GM18867 (cell line): ENCODE data around the gene TMEM174.

Experiments
- ATAC-seq: cut with Tn5 transposase; IDR thresholded peaks from one replicate; pipeline ENCODE4 v1.9.1; 2021; ENCODE audit warnings: mild to moderate bottlenecking, moderate library complexity; ENCODE audit not compliant: unreplicated experiment

TMEM174 gene

DNA sequence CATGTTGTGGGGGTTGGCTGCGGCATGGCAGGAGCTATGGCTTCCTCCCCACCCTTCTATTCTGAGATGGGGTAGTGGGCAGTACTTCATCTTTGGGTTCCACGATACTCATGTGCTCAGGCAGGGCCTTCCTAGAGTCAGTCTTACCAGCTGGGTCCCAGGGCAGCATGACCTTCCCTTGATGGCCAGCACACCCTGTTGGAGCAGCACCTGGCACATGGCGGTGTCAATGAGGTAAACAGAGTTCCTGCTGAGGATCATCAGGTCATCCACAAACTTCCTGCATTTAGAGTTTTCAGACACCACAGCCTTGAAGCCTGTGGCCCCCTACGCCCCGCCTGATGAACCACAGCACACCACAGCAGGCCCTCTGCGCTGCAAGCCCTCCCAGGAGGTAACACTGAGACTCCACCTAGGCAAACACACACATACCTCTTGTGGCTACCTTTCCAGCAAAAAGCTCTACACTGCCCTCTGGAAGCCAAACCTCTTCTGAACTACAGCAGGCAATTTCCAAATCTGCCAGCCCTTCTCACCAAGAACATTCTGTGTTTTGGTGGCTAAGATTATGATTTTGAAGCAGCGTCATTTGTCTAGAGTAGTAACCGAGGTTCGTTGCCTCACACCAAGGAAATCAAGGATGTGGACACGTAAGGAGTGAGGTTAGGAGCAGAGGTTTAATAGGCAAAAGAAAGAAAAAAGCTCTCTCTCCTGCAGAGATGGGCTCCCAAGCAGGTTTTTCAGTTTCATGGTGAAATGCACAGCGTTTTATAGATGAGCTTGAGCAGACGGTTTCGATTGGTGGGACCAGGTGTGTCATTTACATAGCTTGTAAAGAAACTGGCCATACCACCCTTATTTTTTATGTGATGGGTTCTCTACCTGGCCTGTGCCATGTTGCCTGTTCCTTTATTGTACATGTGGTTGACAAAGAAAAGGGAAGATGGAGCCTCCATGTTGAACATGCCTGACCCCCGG is 20.3 kb upstream of the TMEM174 start:
- ATAC-seq: no peak

- no peak for ATAC-seq
Measured at GRCh38 chr5:73153513-73153912, 19.5 kb upstream of the TMEM174 start.

DNA sequence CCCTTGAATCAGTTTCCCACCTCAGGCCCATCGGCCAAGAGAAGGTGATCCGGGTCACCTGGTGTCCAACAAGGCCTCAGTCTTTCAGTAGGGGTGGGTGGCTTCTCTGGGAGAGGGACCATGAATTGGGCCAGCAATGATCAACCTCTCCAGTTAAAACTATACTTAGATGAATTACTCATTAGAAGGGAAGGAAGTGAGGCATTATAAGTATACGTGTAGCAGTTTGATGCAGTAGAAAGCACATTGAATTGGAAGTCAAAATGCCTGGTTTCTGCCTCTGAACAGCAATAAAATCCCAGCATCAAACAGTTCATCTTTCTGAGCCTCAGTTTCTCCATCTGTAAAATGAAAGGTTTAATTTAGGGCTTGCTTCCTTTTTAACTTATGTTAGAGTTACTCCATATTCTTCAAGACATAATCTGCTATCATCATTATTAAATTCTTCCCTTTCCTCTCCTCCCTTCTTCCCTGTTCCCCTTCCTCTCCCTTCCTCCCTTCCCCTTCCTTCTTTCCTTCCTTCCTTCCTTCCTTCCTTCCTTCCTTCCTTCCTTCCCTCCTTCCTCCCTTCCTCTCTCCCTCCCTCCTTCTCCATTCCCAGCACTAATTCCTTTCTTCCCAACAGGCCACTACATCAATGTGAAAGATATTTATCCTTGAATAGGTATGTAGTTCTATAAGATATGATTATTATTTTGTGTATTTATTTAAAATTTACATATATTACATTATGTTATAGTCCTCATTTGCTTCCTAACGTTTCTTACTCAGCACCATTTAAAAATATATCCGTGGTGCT is 18.6 kb upstream of the TMEM174 start:
- no peak for ATAC-seq

DNA sequence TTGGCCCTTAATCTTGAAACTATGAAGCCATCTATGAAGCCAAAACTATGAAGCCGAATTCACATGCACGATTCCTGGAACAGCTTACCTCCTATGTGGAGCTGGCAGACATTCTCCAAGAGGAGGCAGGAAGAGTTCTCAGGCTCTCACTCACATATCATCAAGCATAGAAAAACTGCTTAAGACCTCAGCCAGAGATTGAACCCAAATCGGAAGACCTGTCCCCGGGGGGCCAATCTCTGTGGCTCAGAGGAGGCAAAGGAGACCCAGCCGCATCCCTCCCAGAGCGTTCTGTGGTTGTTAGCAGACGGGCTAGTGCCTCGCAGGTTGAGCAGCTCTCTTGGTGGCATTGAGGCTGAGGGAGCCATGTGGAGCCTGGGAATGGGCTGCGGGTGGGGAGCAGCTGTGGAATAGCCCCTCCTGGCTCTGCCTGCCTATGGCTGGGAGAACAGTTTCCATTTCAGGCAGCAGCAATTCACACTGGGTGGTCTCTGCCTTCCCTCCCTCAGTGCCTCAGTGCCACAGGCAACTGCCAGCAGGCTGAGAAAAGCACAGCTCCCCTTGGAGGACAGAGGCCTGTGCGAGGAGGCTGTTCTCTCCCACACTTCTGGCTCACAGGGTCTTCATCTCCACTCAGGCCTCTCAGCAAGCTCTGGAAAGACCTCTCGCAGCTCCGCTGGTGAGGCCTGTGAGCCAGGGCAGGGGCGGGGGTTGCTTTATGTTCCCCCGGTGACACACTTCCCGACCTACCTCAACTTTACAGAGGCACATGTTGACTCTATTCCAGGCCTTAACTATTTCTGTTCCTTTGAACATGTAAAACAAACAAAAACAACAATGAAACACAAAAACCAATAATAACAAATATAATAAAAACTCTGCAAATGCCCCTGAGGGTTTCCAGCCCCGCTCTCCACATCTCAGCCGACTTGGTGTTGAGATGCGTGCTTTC is 17.4 kb upstream of the TMEM174 start:
- ATAC-seq: no peak

DNA sequence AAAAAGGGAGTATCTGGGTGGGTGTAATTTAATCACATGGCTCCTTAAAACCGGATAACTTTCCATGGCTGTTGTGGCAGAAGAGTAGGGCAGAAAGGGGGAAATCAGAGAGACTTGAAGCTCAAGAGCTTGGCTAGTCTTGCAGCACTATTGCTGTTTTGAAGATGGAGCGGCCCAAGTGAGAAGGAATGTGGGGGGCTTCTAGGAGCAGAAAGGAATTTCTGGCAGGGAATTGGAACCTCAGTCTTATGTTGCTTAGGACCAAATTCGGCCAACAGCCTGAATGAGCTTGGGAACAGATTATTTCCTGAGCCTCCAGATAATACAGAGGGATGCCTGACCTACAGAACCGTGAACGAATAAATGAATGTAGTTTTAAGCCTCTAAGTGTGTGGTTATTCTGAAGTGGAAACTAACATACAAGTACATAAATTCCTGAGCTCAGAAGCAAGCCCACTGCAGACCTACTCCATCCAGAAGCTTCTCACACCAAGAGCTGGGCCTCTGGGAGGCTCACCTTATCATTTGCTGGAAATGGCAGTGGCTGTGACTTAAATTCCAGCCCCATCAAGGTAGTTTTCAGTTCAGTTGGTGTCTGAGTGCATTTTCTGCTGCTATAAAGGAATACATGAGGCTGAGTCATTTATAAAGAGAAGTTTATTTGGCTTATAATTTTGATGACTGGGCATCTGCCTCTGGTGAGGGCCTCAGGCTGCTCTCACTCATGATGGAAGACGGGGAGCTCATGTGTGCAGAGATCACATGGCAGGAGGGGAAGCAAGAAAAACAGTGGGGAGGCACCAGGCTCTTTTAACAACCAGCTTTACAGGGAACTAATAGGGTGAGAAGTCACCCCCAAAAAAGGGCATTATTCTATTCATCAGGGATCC is 15.3 kb upstream of the TMEM174 start:
- ATAC-seq: no peak

GRCh38 chr5:73158313-73158712 is 14.7 kb upstream of the TMEM174 start:
- ATAC-seq: no peak

DNA sequence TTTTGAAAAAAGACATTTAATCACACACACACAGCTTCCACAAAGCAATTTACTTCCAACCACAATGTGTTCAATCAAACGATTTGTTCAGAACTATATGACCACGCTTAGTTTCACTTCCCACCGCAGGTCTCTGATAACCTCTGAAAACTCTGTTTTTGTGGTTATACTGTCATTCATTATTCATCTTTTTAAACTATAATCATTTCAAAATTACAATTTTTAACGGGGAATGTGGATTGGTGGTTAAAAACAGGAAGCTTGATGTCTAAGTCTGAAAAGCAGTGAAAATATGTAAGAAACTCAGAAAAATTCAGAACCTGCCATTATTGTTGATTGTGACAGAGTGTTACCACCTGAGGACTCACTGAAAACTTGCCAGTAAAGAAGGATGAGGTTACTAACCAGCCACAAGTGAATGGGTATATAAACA is 12.7 kb upstream of the TMEM174 start:
- peak; percentile 98 for ATAC-seq

DNA sequence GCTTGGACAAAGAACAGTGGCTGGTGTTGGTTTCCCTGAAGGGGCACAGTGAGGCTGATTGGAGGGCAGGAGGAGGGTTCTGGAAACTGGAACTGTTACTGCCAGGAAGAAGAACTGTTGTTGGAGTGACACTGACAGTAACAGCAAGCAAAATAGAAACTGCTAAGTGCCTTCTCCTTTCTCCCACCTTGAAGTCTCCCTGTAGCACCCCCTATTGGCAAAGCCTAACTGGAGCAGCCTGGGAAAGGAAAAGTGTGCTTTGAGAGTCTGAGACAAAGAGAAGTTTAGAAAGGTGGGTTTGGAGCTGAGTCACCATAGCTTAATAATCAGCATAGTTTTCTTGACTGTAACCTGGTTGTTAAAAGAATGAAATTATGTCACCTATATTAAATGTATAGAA is 2.5 kb upstream of the TMEM174 start:
- no peak for ATAC-seq

DNA sequence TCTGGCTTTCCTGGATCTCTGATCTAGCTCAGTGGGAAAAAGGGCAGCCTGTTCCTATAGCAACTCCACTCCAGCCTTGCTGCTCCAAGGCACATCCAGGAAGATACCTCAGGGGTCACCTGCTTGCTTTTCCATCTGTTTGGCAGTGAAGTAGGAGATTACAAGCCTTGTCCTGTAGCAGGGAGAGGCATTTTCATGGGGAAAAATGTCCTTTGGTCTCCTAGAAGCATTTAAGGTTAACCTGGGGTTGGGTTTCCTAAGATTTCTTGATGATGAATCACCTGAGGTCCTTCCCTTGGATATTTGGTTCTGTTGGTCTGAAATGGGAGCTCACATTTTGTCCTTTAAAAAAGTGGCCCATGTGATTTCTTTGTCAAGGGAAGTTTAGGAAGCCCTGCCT is 1.5 kb upstream of the TMEM174 start:
- no peak for ATAC-seq

DNA sequence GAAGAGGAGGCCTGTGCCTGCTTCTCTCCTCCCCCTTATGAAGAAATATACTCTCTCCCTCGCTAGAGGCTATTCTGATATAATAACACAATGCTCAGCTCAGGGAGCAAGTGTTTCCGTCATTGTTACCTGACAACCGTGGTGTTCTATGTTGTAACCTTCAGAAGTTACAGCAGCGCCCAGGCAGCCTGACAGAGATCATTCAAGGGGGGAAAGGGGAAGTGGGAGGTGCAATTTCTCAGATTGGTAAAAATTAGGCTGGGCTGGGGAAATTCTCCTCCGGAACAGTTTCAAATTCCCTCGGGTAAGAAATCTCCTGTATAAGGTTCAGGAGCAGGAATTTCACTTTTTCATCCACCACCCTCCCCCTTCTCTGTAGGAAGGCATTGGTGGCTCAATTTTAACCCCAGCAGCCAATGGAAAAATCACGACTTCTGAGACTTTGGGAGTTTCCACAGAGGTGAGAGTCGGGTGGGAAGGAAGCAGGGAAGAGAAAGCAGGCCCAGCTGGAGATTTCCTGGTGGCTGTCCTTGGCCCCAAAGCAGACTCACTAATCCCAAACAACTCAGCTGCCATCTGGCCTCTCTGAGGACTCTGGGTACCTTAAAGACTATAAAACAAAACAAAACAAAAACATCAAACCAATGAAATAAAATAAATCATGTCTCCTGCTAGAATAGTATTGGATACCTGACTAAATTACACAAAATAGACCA is 1.3 kb downstream of the TMEM174 start:
- ATAC-seq: no peak

DNA sequence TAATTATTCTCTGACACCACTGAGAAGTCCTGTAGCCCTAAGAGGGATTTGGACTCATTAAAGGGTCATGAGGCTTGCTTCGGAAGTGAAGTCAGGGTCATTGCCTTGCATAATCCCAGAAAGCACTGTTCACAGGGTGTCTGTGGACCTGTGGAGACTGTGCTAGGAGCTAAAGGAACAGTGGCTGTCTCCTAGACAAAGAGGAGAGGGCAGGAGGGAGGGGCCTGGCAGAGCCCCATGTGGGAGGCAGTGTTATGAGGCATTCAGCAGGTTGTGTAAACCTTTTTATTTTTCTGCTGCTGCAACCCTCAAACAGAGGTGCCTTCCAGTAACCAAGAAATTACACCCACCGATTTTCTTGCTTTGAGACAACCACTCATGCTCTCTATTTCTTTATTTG is 3.3 kb downstream of the TMEM174 start:
- no peak for ATAC-seq

- ATAC-seq: no peak
Measured at GRCh38 chr5:73178265-73178664, 5.3 kb downstream of the TMEM174 start.

DNA sequence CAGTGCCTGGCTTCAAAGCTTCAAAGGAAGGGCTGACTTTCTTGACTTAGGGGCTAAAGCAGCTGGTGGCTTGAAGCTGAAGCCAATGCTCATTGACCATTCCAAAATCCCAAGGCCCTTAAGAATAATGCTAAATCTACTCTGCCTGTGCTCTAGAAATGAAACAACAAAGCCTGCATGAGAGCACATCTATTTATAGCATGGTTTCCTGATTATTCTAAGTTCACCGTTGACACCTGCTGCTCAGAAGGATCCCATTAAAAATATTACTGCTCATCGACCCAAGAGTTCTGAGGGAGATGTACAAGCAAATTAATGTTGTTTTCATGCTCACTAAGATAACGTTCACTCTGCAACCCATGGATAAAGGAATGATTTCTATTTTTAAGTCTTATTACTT is 6.7 kb downstream of the TMEM174 start:
- no peak for ATAC-seq

GRCh38 chr5:73180566-73180965 is 7.6 kb downstream of the TMEM174 start:
- no peak for ATAC-seq

DNA sequence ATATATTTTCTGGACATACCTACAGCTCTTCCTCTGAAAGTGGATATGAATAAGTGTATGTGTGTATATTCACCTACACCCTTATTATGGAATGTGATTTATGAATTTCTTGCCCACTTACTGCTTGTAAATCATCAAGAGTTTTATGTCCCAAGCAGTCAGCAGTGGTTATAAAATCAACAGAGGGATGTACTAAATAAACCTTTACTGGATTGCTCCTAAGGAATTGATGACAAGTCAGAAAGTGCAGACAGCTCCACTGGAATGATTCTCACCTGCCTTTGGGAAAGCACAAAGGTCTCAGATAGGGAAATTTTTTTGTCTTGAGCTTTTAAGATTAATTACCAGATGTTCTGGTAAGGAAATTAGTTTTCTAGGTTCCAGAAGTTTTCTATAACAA is 9.3 kb downstream of the TMEM174 start:
- ATAC-seq: no peak

DNA sequence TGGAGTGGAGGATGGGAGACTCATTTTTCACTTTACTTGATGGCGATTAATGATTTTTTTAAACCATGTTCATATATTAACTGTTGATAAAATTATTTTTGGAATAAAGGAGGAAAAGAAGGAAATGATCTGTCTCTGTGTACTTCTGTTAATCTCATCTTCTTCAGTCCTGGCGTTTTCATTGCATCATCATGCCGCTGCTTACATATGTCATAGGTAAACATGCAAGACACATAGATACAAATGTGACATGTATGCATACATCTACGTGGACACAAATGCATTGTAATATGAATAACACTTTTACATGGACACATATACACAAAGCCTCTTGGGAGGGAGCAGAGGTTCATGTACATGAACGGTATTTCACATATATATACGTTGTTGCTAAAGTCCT is 10.0 kb downstream of the TMEM174 start:
- ATAC-seq: no peak

- ATAC-seq: no peak
Measured at GRCh38 chr5:73183481-73183891, 10.5 kb downstream of the TMEM174 start.

DNA sequence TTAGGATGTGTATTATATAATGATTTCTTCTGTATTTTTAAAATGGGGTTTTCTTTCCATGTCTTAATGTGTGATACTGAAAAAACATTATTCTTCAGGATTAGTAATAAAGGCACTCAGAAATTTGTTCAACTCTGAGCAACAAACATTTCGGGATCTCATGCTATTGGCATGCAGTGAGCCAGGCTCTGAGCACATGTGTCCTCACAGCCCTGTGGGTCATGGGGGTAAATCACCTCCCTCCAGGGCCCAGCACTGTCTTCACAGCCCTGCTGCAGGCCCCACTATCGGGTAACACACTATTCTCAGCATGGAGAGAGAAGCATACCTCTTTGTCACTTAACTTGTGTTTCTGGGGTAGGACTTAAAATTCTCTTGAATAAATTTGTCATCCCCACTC is 14.0 kb downstream of the TMEM174 start:
- ATAC-seq: no peak
